HG03103 (cell line): ENCODE results near the gene OR1N1.
"Not testable (repeated sequence)": the region's sequence is repeated elsewhere in the genome, so short reads cannot be mapped to it uniquely, and the experiment has no call there.

Experiments used
- ATAC-seq: cut with Tn5 transposase; IDR thresholded peaks from one replicate; pipeline ENCODE4 v1.9.1; 2021; ENCODE audit warnings: low read depth; ENCODE audit not compliant: unreplicated experiment

OR1N1 gene, protein sequence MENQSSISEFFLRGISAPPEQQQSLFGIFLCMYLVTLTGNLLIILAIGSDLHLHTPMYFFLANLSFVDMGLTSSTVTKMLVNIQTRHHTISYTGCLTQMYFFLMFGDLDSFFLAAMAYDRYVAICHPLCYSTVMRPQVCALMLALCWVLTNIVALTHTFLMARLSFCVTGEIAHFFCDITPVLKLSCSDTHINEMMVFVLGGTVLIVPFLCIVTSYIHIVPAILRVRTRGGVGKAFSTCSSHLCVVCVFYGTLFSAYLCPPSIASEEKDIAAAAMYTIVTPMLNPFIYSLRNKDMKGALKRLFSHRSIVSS

DNA sequence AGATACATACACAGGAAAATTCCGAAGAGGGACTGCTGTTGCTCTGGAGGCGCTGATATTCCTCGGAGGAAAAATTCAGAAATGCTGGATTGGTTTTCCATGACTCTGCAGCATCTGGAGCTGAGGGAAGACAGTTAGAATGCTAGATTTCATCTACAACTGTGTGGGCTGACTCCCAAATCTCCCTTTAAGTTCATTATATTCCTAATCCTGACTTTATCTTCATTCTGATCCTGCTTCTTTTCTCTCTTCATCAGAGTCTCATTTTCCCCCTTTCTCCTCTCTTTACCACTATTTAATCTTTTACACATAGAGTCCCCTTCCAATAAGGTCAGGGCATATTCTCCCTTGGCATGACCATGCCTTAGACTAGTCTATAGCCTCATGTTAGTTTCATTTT is at the start of gene OR1N1:
Gene OR1N1 (minus strand): TSS at position 101 of the 400 bp plus-strand sequence. CDS start 0 bp downstream, at position 101.
- ATAC-seq = no peak

DNA sequence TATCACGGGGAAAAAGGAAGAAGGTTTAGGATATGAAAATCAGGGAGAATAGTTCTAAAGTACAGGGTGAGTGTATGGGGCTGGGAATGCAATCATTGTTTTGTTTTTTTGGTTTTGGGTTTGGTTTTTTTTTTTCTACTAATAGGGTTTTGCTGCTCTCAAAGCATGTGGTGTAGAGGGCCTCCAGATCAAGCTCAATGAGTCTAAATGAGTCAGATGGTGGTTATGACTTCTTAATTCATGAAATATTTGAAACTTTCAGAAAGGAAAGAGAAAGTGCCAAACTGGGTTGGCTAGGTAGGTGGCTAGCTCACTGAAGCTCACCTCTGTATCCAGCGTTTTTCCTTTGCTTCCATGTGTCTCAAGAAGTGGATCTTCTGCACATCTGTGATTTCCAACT is 45.4 kb upstream of the OR1N1 start:
- no peak for ATAC-seq

DNA sequence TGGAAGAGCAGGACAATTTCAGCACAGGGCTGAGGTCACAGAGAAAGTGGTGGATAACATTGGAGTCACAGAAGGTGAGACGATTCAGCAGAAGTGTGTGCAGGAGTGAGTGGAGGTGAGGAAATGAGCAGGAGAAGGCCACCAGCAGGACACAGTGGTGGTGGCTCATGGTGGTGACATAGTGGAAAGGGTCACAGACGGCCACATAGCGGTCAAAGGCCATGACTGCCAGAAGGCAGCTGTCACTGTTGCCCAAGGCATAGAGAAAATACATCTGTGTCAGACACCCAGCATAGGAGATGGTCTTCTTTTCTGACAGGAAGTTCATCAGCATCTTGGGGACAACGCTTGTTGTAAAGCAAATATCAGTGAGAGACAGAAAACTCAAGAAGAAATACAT is 40.8 kb upstream of the OR1N1 start:
- no peak for ATAC-seq

DNA sequence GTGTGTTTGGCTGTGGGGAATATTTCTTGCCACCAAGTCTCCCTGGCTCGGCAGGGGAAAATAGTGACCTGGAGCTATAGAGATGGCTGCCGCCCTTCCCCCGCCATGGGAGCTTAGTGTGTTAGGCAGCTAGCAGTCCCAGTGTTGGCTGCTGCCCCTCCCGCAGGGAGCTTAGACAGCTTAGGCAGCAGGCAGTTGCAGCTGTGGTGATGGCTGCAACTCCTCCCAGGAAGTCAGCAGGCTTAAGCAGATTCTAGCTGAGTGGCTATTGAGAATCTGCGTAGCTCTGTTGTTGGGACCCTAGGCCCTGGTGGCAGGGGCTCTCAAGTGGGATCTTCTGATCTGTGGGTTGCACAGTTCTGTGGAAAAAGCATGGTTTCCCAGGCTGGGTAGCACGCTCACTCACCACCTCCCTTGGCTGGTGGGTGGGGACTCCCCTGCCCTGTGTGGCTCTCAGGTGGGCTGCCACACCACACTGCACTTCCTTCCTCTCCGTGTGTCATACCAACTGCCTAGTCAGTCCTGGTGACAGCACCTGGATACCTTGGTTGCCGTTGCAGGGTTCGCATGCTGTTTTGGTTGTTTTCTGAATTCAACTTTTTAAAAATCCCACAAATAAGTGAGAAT is 35.2 kb upstream of the OR1N1 start:
- no peak for ATAC-seq

DNA sequence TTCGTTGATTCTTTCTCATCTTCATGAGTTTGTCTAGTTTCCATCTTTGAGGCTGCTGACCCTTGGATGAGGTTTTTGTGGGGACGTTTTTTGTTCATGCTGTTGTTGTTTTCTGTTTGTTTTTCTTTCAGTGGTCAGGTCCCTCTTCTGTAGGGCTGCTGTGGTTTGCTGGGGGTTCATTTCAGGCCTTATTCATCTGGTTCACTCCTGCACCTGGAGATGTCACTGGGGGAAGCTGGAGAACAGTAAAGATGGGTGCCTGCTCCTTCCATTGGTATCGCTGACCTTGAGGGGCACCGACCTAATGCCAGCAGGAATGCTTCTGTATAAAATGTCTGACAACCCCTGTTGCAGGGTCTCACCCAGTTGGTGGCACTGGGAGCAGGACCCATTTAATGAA is 34.4 kb upstream of the OR1N1 start:
- ATAC-seq = no peak

DNA sequence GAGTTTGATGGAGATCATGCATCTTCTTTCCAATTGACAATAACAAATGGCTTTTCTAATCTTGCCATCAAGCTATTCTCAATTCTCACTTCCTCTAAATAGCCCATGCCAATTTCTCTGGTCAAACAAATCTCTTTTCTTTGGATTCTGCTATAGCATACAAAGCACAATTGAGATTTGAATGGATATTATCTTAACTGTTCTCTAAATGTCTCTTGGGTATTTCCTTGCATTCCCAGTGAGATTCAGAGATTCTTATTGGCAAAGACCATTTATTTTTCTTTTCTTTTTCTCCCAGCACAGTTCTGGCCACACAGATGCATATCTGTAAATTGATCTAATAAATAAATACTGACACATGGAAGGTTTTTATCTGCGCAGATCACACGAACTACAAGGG is 25.7 kb upstream of the OR1N1 start, which contains the start of gene OR1N2:
Gene OR1N2 (plus strand): TSS at position 301 of the 400 bp plus-strand sequence. CDS start 100 bp downstream, outside the sequence.
- no peak for ATAC-seq

DNA sequence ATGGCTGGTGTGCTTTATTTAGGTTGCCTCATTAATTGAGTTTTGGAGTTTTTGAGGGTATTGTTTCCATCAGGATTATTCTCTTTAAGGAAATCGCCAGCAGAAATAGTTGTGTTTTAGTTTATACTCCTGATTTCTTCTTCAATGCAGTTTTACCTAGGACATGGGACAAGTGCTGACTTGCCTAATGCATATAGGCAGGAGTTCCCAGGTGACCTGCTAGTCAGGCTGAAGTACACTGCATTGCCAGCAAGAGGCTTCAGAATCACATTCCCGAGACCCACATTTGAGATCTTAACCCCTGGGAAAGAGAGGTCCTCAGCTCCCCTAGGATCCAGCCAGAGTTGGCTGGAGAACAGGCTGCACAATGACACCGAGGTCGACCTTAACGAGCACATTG is 24.3 kb upstream of the OR1N1 start:
- ATAC-seq = no peak

DNA sequence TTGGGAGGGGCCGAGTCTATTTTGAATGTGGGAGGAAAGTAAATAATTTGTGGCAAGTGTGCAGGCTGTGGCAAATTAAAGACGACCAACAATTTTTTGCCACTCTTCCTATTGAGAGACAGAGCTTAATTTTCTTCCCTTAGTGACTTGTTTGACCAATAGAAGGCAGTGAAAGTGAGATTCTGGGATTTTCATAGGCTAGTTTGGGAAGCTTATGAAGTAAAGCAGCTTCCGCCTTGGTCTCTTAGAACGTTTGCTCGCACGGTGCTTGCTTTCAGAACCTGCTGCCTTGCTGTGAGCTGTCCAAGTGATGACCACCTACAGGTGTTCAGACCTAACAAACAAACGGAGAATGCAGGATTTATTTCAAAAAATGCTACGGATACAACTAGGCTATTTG is 19.1 kb upstream of the OR1N1 start:
- ATAC-seq = no peak

DNA sequence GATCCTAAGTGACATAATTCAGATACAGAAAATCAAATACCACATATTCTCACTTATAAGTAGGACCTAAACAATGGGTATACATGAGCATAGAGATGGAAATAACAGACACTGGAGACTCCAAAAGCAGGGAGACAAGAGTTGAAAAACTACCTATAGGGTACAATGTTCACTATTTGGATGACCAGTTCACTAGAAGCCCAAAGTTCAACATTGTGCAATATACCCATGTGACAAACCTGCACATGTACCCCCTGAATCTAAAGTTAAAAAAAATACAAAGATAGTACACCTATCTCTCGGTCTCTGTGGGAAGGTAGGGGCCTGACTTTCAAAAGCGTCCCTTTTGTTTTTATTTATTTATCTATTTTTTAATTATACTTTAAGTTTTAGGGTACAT is 11.7 kb upstream of the OR1N1 start:
- ATAC-seq = no peak

DNA sequence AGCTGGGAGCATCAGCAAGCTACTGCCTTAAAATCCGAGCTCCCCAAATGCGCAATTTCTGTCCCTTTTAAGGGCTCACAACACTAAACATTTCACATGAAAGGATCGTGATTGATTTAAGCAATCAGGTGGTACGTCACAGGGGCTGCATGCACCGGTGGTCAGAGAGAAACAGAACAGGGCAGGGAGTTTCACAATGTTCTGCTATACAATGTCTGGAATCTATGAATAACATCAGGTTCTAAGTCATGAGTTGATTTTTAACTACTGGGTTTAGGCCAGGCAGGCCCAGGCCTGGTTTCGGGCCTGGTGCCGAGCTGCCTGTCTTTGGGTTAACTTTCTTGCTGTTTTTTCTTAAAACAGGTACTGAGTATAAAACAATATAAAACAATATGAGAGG is 10.0 kb upstream of the OR1N1 start:
- ATAC-seq = not testable (repeated sequence)

DNA sequence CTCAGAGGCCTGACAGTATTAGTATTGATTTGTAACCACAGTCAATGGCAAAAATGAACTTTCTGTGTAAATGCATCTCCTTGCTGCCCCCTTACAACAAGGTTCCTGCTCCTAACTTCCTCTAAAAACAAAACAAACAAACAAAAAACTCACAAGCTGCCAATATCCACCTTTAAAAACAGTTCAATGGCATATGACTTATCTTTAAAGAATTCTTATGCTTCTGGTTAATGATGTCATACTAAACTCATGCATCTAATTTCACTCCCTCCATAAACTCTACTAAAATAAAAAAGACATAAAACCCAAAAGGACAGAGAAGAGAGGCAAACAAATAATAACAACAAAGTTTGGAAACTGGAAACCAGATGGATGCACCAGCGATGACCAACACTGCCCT is 9.0 kb upstream of the OR1N1 start:
- ATAC-seq = no peak

DNA sequence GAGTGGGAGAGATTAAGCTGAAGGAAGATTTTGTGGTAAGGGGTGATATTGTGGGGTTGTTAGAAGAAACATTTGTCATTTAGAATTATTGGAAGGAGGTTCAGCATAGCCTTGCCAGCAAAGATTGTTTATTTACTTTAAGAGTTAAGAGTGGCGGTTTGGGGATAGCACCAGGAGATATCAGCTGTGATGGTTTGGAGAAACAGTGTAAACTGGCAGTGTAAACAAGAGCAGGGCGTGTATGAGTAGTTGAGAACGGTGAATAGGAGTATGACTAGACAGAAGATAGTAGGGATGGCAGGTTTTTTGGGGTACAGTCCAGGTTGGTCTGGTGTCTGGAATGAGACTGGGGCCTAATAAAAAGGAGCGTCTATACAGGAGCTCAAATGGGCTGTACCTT is 4.1 kb upstream of the OR1N1 start:
- ATAC-seq = not testable (repeated sequence)

DNA sequence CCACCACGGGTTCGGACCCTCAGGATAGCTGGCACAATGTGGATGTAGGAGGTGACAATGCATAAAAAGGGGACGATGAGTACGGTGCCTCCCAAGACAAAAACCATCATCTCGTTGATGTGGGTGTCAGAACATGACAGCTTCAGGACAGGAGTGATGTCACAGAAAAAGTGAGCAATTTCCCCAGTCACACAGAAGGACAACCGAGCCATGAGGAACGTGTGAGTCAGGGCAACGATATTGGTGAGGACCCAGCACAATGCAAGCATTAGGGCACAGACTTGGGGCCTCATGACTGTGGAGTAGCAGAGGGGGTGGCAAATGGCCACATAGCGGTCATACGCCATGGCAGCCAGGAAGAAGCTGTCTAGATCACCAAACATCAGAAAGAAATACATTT is 491 bp downstream of the OR1N1 start:
- ATAC-seq = no peak

DNA sequence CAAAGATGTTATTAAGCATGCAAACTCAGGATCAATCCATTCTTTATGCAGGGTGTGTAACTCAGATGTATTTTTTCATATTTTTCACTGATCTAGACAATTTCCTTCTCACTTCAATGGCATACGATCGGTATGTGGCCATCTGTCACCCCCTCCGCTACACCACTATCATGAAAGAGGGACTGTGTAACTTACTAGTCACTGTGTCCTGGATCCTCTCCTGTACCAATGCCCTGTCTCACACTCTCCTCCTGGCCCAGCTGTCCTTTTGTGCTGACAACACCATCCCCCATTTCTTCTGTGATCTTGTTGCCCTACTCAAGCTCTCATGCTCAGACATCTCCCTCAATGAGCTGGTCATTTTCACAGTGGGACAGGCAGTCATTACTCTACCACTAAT is 7.7 kb downstream of the OR1N1 start:
- no peak for ATAC-seq

DNA sequence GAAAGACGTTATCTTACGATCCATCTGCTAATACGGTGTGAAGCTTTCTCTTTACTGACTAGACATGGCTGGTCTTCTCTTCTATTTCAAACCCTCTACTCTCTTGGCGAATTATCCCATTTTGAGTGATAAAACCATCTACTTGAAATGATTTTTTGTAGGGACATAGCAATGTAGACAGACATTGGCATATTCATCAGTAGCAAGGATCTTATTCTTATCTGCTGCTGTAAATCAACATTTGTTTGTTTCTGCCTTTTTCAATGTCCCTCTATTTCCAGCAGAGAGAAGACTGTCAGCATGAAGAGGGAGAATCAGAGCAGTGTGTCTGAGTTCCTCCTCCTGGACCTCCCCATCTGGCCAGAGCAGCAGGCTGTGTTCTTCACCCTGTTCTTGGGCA is 8.3 kb downstream of the OR1N1 start, which contains the start of gene OR1J4:
Gene OR1J4 (plus strand): TSS at position 301 of the 400 bp plus-strand sequence. CDS start 0 bp downstream, at position 301.
- no peak for ATAC-seq

DNA sequence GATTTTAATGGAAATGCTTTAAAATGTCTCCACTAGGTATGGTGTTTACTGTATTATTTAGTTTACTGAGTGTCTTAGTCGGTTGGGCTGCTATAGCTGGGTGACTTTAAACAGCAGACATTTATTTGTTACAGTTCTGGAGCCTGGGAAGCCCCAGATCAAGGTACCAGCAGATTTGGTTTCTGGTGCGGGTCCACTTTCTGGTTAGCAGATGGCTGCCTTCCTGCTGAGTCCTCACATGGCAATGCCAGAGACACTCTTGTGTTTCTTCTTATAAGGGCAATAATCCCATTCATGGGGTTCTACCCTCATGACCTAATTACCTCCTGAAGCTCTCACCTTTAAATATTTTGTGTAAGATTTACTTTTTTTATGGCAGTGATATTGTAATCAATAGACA is 8.9 kb downstream of the OR1N1 start:
- no peak for ATAC-seq

DNA sequence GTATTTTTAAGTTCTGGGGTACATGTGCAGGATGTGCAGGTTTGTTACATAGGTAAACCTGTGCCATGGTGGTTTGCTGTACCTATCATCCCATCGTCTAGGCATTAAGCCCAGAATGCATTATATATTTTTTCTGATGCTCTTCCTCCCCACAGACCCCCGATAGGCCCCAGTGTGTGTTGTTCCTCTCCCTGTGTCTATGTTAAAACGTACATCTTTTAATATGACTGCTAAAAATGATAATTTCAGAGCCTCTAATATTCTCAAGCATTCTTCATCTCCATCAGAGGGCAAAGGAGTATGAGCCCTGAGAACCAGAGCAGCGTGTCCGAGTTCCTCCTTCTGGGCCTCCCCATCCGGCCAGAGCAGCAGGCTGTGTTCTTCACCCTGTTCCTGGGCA is 16.6 kb downstream of the OR1N1 start, which contains the start of gene OR1J2:
Gene OR1J2 (plus strand): TSS at position 301 of the 400 bp plus-strand sequence. CDS start 0 bp downstream, at position 301.
- no peak for ATAC-seq

DNA sequence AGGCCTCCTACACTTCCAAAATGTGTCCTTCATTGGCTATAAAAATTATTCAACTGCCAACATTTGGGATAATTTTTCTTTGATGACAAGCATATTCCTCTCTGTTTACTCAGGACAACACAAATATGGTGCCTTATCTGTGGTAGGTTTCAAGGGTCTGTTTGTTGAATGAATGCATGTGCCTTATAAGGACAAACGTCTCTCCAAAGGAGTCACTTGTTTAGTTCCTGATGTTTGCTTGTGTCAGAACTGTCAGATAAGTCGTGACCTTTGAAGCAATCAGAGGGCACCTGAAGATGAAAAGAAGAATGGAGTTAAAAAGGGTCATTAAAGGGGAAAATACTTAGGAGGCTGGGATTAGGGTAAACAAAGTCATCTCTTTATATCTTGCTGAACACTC is 20.1 kb downstream of the OR1N1 start:
- no peak for ATAC-seq

DNA sequence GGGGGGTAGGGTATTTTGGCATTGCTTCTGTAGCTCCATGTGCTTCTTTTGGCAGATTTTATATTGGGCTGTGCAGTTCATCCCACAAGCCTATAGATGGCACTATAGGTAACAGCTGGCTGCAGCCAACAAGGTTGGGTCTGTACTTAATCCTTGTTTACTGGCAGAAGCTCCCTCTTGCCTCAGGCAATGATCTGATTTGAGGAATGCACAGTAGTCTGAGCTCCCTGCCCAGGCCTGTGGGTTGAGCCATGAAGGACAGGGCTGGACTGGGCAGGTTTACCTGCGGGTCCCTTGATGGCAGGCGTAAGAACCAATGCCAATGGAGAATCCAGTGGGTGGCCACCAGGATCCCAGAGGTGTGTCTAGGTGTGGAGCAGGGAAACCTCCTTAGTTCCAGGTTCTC is 28.2 kb downstream of the OR1N1 start:
- peak; percentile 87 for ATAC-seq

DNA sequence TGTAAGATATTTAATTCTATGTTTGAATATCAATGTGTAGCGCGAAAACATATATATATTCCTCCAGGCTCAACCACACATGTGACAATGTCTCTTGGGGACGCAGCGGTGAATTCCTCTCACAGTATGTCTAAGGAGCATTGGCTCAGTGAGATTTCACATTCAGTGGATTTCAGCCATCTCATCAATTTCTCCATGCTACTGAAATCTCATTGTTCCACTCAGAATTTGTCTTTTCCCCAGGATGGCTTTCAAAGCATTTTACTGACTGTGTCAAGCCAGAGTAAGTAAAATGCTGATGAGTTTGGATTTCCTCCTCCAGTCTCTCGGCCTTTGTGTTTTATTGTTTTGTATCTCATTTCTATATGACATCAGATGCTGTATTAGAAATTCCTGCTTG is 48.0 kb downstream of the OR1N1 start:
- ATAC-seq = no peak

DNA sequence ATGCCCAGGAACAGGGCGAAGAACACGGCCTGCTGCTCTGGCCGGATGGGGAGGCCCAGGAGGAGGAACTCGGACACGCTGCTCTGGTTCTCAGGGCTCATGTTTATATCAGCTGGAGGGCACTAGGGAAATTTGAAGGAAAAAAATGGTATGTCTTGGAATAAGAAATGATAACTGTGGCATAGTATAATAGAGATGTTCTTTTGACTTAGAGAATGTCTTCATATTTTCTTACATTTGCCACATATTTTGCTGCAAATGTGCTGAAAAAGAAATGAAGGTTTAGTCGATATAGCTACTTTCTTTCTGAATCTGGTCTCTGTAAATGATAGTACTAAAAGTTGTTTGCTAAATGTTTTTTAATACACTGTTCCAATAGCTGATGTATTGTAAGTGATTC is 49.3 kb downstream of the OR1N1 start, which contains the start of gene OR1J1:
Gene OR1J1 (minus strand): TSS at position 101 of the 400 bp plus-strand sequence. CDS start 0 bp downstream, at position 101.
- no peak for ATAC-seq

DNA sequence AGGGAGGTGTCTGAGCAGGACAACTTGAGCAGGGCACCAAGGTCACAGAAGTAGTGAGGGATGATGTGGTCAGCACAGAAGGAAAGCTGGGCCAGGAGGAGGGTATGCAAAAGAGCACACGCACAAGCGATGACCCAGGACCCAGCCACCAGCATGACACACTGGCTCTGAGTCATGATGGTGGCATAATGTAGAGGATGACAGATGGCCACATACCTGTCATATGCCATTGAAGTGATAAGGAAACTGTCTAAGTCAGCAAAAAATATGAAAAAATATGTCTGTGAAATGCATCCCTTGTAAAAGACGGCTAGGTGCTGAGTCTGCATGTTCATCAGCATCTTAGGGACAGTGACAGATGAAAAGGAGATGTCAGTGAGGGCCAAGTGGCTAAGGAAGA is 49.7 kb downstream of the OR1N1 start:
- ATAC-seq = no peak
